ENCODE measurements around the gene TMIE. TPM values are rescaled to one million over a fixed set of nuclear protein-coding genes. Genes with fewer than 3 reads are reported as not detected.

Gene TMIE
- total and polyA plus RNA-seq, 7 donors: 0.63 to 1.8 (median 1.3) TPM; not detected in 3

DNA sequence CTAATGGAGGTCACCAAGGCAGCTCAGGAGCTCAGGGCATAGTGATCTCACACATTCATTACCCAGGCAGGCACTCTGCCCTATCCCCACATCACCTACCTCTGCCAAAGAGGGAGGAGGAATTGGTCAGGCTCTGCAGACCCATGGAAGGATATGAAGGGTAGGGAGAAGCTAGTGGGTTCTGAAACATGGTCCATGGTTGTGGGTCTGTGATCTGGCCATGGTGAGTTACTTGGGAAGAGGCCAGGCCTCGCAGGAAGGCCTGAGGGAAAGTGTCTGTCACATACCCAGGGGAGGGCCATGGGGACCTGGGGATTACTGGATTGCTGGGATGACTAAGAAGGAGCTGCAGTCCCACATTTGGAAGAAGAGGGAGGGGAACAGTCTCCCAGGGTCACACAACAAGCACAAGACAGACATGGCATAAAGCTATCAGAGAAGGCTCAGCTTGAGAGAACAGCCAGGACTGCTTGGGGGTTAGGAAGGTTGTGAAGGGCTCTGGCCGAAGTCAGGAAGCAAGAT, 17.9 kb downstream of the TMIE start:
- intact Hi-C loops (cut with DNase I): no loop called here
- TF ChIP-seq EP300 (IDR thresholded peaks at IDR 0.05) (no peak), POLR2A (IDR thresholded peaks at IDR 0.05) (no peak), POLR2AphosphoS5 (IDR thresholded peaks at IDR 0.05) (no peak)
- TF ChIP-seq, protein P1, sequence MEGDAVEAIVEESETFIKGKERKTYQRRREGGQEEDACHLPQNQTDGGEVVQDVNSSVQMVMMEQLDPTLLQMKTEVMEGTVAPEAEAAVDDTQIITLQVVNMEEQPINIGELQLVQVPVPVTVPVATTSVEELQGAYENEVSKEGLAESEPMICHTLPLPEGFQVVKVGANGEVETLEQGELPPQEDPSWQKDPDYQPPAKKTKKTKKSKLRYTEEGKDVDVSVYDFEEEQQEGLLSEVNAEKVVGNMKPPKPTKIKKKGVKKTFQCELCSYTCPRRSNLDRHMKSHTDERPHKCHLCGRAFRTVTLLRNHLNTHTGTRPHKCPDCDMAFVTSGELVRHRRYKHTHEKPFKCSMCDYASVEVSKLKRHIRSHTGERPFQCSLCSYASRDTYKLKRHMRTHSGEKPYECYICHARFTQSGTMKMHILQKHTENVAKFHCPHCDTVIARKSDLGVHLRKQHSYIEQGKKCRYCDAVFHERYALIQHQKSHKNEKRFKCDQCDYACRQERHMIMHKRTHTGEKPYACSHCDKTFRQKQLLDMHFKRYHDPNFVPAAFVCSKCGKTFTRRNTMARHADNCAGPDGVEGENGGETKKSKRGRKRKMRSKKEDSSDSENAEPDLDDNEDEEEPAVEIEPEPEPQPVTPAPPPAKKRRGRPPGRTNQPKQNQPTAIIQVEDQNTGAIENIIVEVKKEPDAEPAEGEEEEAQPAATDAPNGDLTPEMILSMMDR (IDR thresholded peaks at IDR 0.05): no peak
- no peak overlapping the region for H3K27ac ChIP-seq
- H3K27me3 ChIP-seq: peaks cover 4 to 24% (median 16%) of the 10 kb centered on the region in 3 donors
- H3K36me3 ChIP-seq: no peaks in the 10 kb centered on the region
- no peak overlapping the region for H3K4me3 ChIP-seq
- 83 to 92% methylated on average over 2 of the region's 2 CpGs for WGBS, 2 donors
- H3K9me3 ChIP-seq: no peaks in the 10 kb centered on the region
- no peaks in the 10 kb centered on the region for H3K4me1 ChIP-seq
- DNase-seq: peak; percentile 47

DNA sequence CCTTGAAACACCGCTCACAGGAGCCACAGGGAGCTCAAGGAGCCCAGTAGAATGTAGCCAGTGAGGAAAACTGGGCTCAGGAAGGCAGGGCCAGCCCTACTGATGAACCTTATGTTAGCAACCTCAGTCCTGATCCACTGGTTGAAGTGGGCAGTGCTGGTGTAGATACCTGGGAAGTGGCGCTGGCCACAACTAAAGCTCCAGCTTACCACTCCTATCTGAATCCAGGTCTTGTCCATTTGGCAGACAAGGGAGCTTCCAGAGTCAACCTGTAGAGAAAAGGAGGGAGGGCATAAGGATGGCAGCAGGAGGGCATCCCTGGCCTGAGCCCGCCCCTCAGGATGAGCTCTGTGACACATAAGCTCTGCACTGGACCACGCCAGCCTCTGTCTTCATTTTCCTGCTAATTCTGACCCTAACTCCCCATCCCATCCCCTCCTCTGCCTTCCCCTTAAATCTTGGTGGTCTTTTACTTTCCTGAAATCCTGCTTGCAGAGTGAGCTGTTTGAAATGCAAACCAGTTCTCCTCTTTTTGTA, 18.6 kb downstream of the TMIE start:
- Histone ChIP-seq H3K9me3 (no peaks in the 10 kb centered on the region), H3K36me3 (no peaks in the 10 kb centered on the region), H3K4me3 (no peak overlapping the region), H3K27ac (no peak overlapping the region), H3K27me3 (peaks cover 4 to 24% (median 16%) of the 10 kb centered on the region in 3 donors), H3K4me1 (no peaks in the 10 kb centered on the region)
- intact Hi-C loops (cut with DNase I): no loop called here
- DNase-seq: peak; percentile 32
- 82 to 94% methylated on average over 4 of the region's 4 CpGs for WGBS, 2 donors
- TF ChIP-seq EP300 (IDR thresholded peaks at IDR 0.05): no peak
- no peak for TF ChIP-seq POLR2A (IDR thresholded peaks at IDR 0.05)
- TF ChIP-seq, protein P1 (IDR thresholded peaks at IDR 0.05): no peak
- TF ChIP-seq POLR2AphosphoS5 (IDR thresholded peaks at IDR 0.05): no peak

DNA sequence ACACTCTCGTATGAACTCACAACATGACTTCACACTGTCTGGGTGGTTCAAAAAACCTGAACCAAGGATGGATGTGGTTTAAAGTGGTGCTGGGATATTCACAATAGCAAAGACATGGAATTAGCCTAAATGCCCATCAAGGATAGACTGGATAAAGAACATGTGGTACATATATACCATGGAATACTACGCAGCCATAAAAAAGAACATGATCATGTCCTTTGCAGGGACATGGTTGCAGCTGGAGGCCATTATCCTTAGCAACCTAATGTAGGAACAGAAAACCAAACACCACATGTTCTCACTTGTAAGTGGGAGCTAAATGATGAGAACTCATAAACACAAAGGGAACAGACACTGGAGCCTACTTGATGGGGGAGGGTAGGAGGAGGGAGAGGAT, 19.8 kb downstream of the TMIE start:
- TF ChIP-seq, protein P1 (IDR thresholded peaks at IDR 0.05): no peak
- TF ChIP-seq EP300 (IDR thresholded peaks at IDR 0.05) (no peak), POLR2A (IDR thresholded peaks at IDR 0.05) (no peak), POLR2AphosphoS5 (IDR thresholded peaks at IDR 0.05) (no peak)
- H3K36me3 ChIP-seq: no peaks in the 10 kb centered on the region
- 75 to 96% methylated on average over 2 of the region's 2 CpGs for WGBS, 2 donors
- H3K4me1 ChIP-seq: no peaks in the 10 kb centered on the region
- no peak overlapping the region for H3K4me3 ChIP-seq
- DNase-seq: no peak
- H3K27ac ChIP-seq: no peak overlapping the region
- peaks cover 4 to 24% (median 16%) of the 10 kb centered on the region in 3 donors for H3K27me3 ChIP-seq
- intact Hi-C loops (cut with DNase I): no loop called here
- H3K9me3 ChIP-seq: no peaks in the 10 kb centered on the region

DNA sequence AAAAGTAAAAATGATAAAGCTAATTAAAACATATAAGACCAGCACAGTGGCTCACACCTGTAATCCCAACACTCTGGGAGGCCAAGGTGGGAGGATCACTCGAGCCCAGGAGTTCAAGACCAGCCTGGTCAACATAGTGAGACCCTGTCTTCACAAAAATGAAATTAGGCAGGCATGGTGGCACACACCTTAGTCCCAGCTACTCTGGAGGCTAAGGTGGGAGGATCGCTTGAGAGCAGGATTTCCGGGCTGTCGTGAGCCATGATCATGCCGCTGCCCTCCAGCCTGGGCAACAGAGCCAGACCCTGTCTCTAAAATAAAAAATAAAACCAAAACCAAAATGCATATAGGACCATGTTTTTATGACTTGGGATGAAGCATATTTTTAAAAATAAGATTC, 21.3 kb downstream of the TMIE start:
- Histone ChIP-seq H3K36me3 (no peaks in the 10 kb centered on the region), H3K27ac (no peak overlapping the region), H3K4me1 (no peaks in the 10 kb centered on the region), H3K9me3 (no peaks in the 10 kb centered on the region), H3K27me3 (peaks cover 4 to 18% (median 14%) of the 10 kb centered on the region in 3 donors), H3K4me3 (no peak overlapping the region)
- DNase-seq: no peak
- WGBS, 2 donors: 87 to 92% methylated on average over 5 of the region's 5 CpGs
- TF ChIP-seq, protein P1 (IDR thresholded peaks at IDR 0.05): no peak
- TF ChIP-seq POLR2A (IDR thresholded peaks at IDR 0.05) (no peak), POLR2AphosphoS5 (IDR thresholded peaks at IDR 0.05) (no peak)
- intact Hi-C loops (cut with DNase I): no loop called here

DNA sequence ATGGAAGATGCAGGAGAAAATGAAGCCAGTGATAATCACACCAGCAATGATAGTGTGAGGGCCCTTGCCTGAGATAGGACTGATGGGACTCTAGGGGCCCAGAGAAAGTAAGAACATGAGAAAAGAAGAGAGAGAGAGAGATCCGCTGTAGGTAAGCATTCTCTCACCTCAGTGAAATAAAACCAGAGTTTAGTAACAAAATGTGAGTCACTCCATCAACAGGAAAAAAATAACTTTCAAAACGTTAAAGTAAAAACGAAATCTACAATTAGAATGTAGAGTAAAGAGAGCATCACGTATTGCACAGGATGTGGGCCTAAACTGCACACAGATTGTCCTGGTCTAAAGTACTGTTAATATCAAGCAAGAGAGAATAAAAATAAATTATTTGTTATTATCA, 23.2 kb downstream of the TMIE start:
- WGBS, 2 donors: 71 to 84% methylated on average over 4 of the region's 4 CpGs
- Histone ChIP-seq H3K9me3 (no peaks in the 10 kb centered on the region), H3K27me3 (peaks cover 0 to 3% (median 0%) of the 10 kb centered on the region in 3 donors), H3K36me3 (no peaks in the 10 kb centered on the region), H3K4me1 (no peaks in the 10 kb centered on the region), H3K27ac (no peak overlapping the region), H3K4me3 (no peak overlapping the region)
- no peak for DNase-seq
- intact Hi-C loops (cut with DNase I): no loop called here
- TF ChIP-seq POLR2AphosphoS5 (IDR thresholded peaks at IDR 0.05): no peak
- no peak for TF ChIP-seq POLR2A (IDR thresholded peaks at IDR 0.05)
- TF ChIP-seq EP300 (IDR thresholded peaks at IDR 0.05): no peak
- TF ChIP-seq, protein P1 (IDR thresholded peaks at IDR 0.05): no peak
